OCI-LY7 (cell line): ENCODE results near the gene CHST13. TPM values are rescaled to one million over a fixed set of nuclear protein-coding genes. Genes with fewer than 3 reads are reported as not detected.
A peak's percentile ranks its signal among the peaks of the same experiment; 100 is the strongest.

ENCODE experiments used
- BruUV-seq: library from RNA; stranded (reverse); fragments of 400-500 nt; replicated peaks from 2 replicates; lab custom pipeline; 2021; lab: Mats Ljungman, UMichigan
- CTCF ChIA-PET: fragments of 300-600 bp; sonication (Branson Sonifier 250); formaldehyde crosslinking; loops from one replicate; lab custom pipeline; 2022; ENCODE audit warnings: antibody characterized with exemption; ENCODE audit not compliant: unreplicated experiment; lab: Charles Lee
- POLR2A ChIA-PET: fragments of 300-600 bp; sonication (Branson Sonifier 250); formaldehyde crosslinking; loops from one replicate; lab custom pipeline; 2022; ENCODE audit warnings: antibody characterized with exemption; lab: Charles Lee
- DNase-seq: peaks from one replicate; pipeline ENCODE4 v3.0.0-alpha.2; 2015; ENCODE audit warnings: low spot score
- H2AFZ ChIP-seq: fragments of 200-600 bp; sonication (generic), shearing (Covaris generic); 2 replicates; pipeline ENCODE4 v1.6.1; 2014; ENCODE audit warnings: mild to moderate bottlenecking, antibody characterized with exemption, low read length, moderate library complexity
- H3K27ac ChIP-seq: fragments of 200-600 bp; sonication (generic); 2 replicates; pipeline ENCODE4 v1.5.1; 2014; ENCODE audit warnings: mixed run types, low read depth, mild to moderate bottlenecking, moderate library complexity, low read length, inconsistent platforms; ENCODE audit not compliant: poor library complexity, severe bottlenecking
- H3K36me3 ChIP-seq: fragments of 200-600 bp; sonication (generic); 2 replicates; pipeline ENCODE4 v1.6.1; 2014; ENCODE audit warnings: mild to moderate bottlenecking, antibody characterized with exemption, low read length, moderate library complexity, mixed read lengths; ENCODE audit not compliant: insufficient read depth
- H3K4me1 ChIP-seq: fragments of 200-600 bp; sonication (generic); 2 replicates; pipeline ENCODE4 v1.5.1; 2014; ENCODE audit warnings: mild to moderate bottlenecking, low read length; ENCODE audit not compliant: insufficient read depth, poor library complexity, severe bottlenecking
- H3K4me2 ChIP-seq: fragments of 200-600 bp; sonication (generic); 2 replicates; pipeline ENCODE4 v1.6.1; 2014; ENCODE audit warnings: mild to moderate bottlenecking, low read length
- H3K4me3 ChIP-seq: fragments of 200-600 bp; sonication (generic); 2 replicates; pipeline ENCODE4 v1.5.1; 2014; ENCODE audit warnings: mild to moderate bottlenecking, low read depth, low read length; ENCODE audit not compliant: poor library complexity, severe bottlenecking
- H3K79me2 ChIP-seq: fragments of 200-600 bp; sonication (generic); 2 replicates; pipeline ENCODE4 v1.6.1; 2016; ENCODE audit warnings: low read depth, mild to moderate bottlenecking, low read length, moderate library complexity, mixed read lengths; ENCODE audit not compliant: insufficient read depth
- H3K9me2 ChIP-seq: fragments of 200-600 bp; sonication (generic); 2 replicates; pipeline ENCODE4 v1.6.1; 2016; ENCODE audit warnings: mild to moderate bottlenecking, low read length, mixed read lengths; ENCODE audit not compliant: insufficient read depth
- H3K9me3 ChIP-seq: fragments of 200-600 bp; sonication (generic); 2 replicates; pipeline ENCODE4 v1.6.1; 2014; ENCODE audit warnings: mild to moderate bottlenecking, mixed run types, low read length, mixed read lengths
- H4K20me1 ChIP-seq: fragments of 200-600 bp; sonication (generic); 2 replicates; pipeline ENCODE4 v1.6.1; 2014; ENCODE audit warnings: mild to moderate bottlenecking, antibody characterized with exemption, low read length, moderate library complexity, mixed read lengths; ENCODE audit not compliant: insufficient read depth
- CTCF ChIP-seq: fragments of 200-600 bp; sonication (generic); conservative IDR thresholded peaks from 2 replicates; pipeline ENCODE4 v1.5.1; 2014; ENCODE audit warnings: mild to moderate bottlenecking, antibody characterized with exemption, low read length, moderate library complexity, mixed read lengths
- EZH2phosphoT487 ChIP-seq: fragments of 200-600 bp; sonication (generic); IDR thresholded peaks from 2 replicates; pipeline ENCODE4 v1.6.1; 2018; ENCODE audit warnings: low read depth, borderline replicate concordance, mild to moderate bottlenecking, mixed run types, antibody characterized with exemption, low read length, moderate library complexity, mixed read lengths
- intact Hi-C: fragments of 100-400 bp; cut with micrococcal nuclease; formaldehyde crosslinking; loops from one replicate; pipeline ENCODE4 v1.10.0; 2022; ENCODE audit not compliant: unreplicated experiment
- total RNA-seq, 2 experiments: library from RNA; depleted of rRNA in 1 of 2; stranded (reverse); fragments of >200 nt in 1 of 2; shearing (Covaris generic) in 1 of 2; gene quantifications; 2 replicates each; pipeline ENCODE4 v1.2.3, GENCODE V29; 2014 to 2022

Gene CHST13
- total RNA-seq, 2 experiments from 2014 or later: not detected

GRCh38 chr3:126493051-126493450, 30.9 kb upstream of the CHST13 start:
- ChIA-PET CTCF (no interaction called here), POLR2A (no interaction called here)
- Histone ChIP-seq H4K20me1 (no peaks in the 10 kb centered on the region), H3K27ac (no peak overlapping the region), H3K9me2 (no peaks in the 10 kb centered on the region), H3K79me2 (no peaks in the 10 kb centered on the region), H3K9me3 (no peaks in the 10 kb centered on the region), H3K4me1 (peaks cover 30% of the 10 kb centered on the region), H2AFZ (no peak overlapping the region), H3K4me3 (no peak overlapping the region), H3K4me2 (peak overlapping the region; percentile 30; the same call in 1 of the 2 replicates), H3K36me3 (no peaks in the 10 kb centered on the region)
- TF ChIP-seq EZH2phosphoT487 (no peak), CTCF (no peak)
- DNase-seq: no peak
- intact Hi-C loops: loop anchor here (1.0 kb wide), 1 partner anchor 462 kb away; no protein-coding TSS in a partner anchor
- no TSS peak for BruUV-seq

- Histone ChIP-seq H4K20me1 (no peaks in the 10 kb centered on the region), H3K9me2 (no peaks in the 10 kb centered on the region), H3K9me3 (no peaks in the 10 kb centered on the region), H3K79me2 (no peaks in the 10 kb centered on the region), H3K4me1 (peaks cover 37% of the 10 kb centered on the region), H3K36me3 (no peaks in the 10 kb centered on the region), H3K4me3 (no peak overlapping the region), H3K27ac (no peak overlapping the region), H2AFZ (no peak overlapping the region), H3K4me2 (peak overlapping the region; percentile 31)
- intact Hi-C loops: loop anchor here (1.0 kb wide), 1 partner anchor 462 kb away; no protein-coding TSS in a partner anchor
- BruUV-seq: no TSS peak
- peak; percentile 71 for DNase-seq
- POLR2A ChIA-PET: interaction anchor here (0.7 to 1.1 kb wide), 2 partner anchors 12 to 415 kb away, joined by 3 read pairs; no protein-coding TSS in a partner anchor
- CTCF ChIA-PET: interaction anchor here (0.5 kb wide), 1 partner anchor 786 kb away, joined by 3 read pairs; no protein-coding TSS in a partner anchor
- TF ChIP-seq CTCF: no peak
- TF ChIP-seq EZH2phosphoT487: no peak
Observed at GRCh38 chr3:126493739-126494138, 30.2 kb upstream of the CHST13 start.

GRCh38 chr3:126494204-126494969, 29.6 kb upstream of the CHST13 start:
- no peak overlapping the region for H3K4me3 ChIP-seq
- DNase-seq: peak; percentile 11
- no peak for TF ChIP-seq CTCF
- no peak for TF ChIP-seq EZH2phosphoT487
- no peaks in the 10 kb centered on the region for H4K20me1 ChIP-seq
- H3K4me1 ChIP-seq: peaks cover 42% of the 10 kb centered on the region
- ChIA-PET POLR2A (interaction anchor here (0.7 to 1.1 kb wide), 2 partner anchors 12 to 416 kb away, joined by 3 read pairs; no protein-coding TSS in a partner anchor), CTCF (interaction anchor here (0.5 kb wide), 1 partner anchor 785 kb away, joined by 3 read pairs; no protein-coding TSS in a partner anchor)
- no TSS peak for BruUV-seq
- peak overlapping the region; percentile 31 for H3K4me2 ChIP-seq
- no peak overlapping the region for H2AFZ ChIP-seq
- H3K27ac ChIP-seq: no peak overlapping the region
- H3K9me2 ChIP-seq: no peaks in the 10 kb centered on the region
- H3K36me3 ChIP-seq: no peaks in the 10 kb centered on the region
- intact Hi-C loops: no loop called here
- no peaks in the 10 kb centered on the region for H3K9me3 ChIP-seq
- H3K79me2 ChIP-seq: no peaks in the 10 kb centered on the region
